NCI-H1436 treated with DMSO at 0.1 percent for 48 hours (cell line): ENCODE measurements around the gene LGI2.
"Not testable (repeated sequence)": the region's sequence is repeated elsewhere in the genome, so short reads cannot be mapped to it uniquely, and the experiment has no call there.

Source experiments
- DNase-seq: peaks from one replicate; lab custom pipeline; 2025; lab: John Stamatoyannopoulos, UW

Gene LGI2

DNA sequence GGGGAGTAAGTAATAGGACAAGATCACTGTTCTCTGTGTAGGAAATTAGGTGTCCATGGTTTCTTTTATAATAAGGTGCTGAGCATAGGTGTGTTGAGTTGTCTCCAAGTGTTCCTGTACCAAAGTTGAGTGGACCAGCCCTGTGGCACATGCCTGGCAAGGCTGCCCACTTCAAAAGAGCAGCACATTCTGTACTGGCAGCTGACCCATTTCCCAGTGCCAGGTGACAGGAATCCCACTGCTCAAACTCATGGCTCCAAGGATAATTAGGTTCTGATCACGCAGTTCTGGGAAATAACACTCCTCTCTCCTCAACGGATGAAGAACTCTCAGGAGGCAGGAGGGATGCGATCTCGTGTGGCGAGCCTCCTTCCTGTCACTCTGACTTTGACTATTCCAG lies 12.8 kb upstream of the LGI2 start:
- DNase-seq, result no peak

DNA sequence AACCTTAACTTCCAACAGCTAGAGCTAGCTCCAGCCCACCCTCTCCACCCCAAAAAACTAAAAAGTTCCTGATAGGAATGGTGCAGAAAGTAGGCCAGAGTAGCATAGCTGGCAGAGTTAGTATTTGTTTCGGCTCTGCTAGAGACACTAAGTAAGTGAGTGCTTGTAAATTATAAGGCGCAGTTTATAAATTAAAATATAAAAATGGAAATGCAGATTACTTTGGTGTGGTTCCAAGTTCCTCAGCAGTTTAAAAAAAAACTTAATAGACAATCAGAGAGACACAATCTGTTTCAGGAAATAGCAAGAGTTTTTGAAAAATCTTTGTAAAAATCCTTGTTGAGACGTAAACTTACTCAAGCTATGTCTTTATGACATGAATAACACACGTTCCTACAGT lies 2.8 kb upstream of the LGI2 start:
- no peak for DNase-seq

- no peak for DNase-seq
Measured at GRCh38 chr4:25032126-25032525, 1.4 kb upstream of the LGI2 start.

- DNase-seq, result no peak
Measured at GRCh38 chr4:25031077-25031621, 403 bp upstream of the LGI2 start.

DNA sequence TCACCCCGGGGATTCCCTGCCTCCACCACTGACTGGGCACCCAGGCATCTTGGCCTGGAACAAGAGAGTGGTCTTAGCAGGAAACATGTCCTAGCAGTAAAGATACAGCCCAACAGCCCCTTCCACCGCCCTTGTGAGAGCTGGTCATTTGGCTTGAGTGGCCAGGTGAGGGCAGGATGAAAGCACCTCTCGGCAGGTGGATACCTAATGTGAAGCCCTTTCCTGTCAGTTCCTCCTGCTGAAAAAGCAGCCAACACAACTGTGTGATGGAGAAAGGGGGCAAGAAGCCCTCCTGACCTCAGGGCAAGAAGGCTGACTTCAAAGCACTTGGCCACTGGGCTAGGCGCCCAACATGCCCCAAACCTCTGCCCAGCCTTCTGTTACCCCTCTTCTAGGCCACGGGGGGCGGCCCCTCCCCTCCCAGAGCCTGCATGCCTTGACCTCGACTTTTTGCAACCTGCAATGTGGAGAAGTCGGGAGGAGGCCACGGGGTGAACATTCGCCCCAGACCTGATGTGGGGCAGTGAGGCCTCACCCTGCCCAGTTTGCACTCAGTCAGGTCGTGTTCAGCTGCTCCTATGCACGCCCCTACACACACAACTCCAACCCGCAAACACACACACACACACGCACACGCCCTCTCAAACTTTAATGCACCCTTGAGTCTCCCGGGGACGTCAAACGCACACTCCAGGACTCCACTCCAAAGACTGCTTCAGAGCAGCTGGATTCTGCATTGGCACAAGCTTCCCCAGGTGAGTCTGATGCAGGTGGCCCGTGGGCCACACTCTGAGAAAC lies 1.1 kb downstream of the LGI2 start:
- DNase-seq, result no peak

DNA sequence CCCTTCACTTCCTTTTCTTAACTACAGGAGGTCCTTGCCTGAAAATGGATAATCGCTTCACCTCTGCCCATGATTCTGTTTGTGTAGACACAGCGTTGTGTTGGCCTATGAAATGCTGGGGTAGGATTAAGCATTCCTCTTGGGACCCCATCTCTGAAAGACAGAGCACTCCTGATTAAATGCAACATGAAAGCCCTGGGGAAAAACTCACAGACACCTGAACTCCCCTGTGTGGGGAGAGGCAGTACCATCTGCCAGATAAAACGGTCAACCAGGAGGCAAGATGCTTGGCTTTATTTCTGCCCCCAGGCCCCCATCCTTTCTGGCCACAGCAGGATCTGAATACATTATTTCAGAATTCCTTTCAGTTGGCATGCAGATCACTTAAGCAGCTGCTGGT lies 1.9 kb downstream of the LGI2 start:
- DNase-seq, result peak; percentile 6

- no peak for DNase-seq
Measured at GRCh38 chr4:25022766-25023165, 8.0 kb downstream of the LGI2 start.

- no peak for DNase-seq
Measured at GRCh38 chr4:25021216-25021615, 9.5 kb downstream of the LGI2 start.

- no peak for DNase-seq
Measured at GRCh38 chr4:25020236-25020635, 10.5 kb downstream of the LGI2 start.

GRCh38 chr4:25019501-25019900 lies 11.2 kb downstream of the LGI2 start:
- no peak for DNase-seq

DNA sequence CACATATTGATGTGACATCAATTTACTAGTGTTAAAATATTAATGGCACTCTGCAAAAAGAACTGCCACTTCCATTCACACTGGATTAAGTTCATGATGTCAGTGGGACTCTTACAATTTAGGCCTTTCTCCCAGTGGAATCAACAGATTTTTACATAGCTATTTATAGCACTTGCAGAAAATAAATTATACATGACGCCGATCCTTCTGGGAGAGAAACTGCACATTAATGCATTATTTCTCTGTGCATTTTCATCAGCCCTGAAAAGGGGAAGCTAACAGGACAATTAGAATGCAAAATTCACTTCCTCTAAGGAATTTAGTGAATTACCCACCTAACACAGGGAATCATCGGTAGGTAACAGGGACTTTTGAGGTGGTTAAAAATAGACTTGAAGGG lies 15.7 kb downstream of the LGI2 start:
- DNase-seq, result no peak

DNA sequence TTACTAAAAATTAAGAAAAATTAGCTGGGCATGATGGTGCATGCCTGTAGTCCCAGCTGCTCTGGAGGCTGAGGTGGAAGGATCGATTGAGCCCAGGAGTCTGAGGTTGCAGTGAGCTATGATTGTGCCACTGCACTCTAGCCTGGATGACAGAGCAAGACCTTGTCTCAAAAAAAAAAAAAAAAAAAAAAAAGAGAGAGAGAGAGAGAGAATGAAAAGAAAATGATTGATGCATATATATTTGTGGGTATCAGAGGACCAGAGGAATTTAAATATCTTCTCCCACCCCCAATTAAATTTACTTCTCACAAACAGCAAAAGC lies 16.1 kb downstream of the LGI2 start:
- DNase-seq, result not testable (repeated sequence)

GRCh38 chr4:25013756-25014661 lies 16.7 kb downstream of the LGI2 start:
- DNase-seq, result no peak

- no peak for DNase-seq
Measured at GRCh38 chr4:25012655-25013054, 18.1 kb downstream of the LGI2 start.

- DNase-seq, result peak; percentile 5
Measured at GRCh38 chr4:25011135-25011866, 19.4 kb downstream of the LGI2 start.

GRCh38 chr4:25007598-25007997 lies 23.1 kb downstream of the LGI2 start:
- no peak for DNase-seq

DNA sequence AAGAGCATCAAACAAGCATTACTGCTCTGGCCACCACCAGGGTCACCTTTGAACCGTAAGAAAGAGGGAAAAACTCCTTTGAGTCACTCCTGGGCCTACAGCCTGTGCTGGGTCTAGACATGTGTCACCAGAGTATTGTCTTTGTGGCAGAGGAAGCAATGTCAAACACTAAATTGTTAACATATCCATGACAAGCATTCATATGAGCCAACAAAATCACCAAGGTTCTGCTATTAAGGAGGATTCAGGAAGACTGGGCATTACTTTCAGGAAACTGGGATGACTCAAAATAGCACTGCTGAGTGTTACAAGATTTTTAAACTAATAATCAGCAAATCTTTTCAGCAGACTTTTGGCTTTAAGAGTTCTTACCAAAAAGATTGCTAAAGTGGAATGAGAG lies 28.1 kb downstream of the LGI2 start:
- DNase-seq, result no peak

- DNase-seq, result no peak
Measured at GRCh38 chr4:25001509-25001908, 29.2 kb downstream of the LGI2 start.

DNA sequence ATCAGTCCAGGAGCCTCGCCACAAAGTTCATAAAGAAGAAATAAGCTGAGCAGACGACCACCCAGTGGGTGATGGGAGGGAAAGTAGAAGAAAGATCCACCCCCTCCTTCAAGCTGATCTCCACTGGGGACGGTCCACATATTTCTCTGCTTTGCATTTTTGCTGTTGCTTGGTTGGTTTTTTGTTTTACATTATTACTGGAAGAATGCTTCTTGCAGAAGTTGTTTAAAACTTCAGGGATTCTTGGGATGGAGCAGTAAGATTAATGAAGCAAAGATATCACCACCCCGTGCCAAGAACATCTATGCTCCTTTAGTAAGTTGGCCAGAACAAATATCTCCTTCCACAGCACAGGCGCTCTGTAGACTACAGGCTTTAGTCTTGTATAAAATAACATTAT lies 30.1 kb downstream of the LGI2 start:
- DNase-seq, result no peak

DNA sequence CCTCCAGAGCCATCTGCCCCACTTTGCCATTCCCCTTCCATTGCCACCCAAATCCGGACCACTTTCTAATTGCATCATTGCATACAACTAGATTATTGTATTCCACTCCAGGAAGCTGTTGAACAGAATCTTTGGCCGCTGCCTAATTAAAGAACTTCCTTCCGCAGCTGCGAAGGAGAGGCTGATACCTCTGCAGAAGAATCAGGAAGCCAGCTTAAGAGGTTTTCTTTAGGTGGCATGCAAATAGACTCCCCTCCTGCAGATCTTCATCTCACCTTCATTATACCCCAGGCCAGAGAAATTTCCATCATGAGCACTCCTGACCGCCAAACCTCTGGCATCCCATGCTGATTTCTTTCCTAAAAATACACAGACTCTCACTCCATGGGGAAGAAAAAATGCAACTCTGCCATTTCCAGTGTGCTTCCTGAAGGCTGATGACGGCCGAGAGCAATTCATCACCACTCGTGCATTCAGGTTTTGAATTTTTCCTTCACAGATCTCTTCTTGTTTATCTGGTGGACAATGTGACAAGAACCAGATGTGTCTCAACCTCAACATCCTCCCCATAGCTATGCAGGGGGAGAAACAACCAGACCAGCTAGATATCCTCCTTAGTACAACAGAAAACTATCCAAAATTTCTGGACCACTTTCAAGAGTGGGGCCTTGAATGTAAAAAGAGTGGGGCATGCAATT lies 31.2 kb downstream of the LGI2 start:
- no peak for DNase-seq

DNA sequence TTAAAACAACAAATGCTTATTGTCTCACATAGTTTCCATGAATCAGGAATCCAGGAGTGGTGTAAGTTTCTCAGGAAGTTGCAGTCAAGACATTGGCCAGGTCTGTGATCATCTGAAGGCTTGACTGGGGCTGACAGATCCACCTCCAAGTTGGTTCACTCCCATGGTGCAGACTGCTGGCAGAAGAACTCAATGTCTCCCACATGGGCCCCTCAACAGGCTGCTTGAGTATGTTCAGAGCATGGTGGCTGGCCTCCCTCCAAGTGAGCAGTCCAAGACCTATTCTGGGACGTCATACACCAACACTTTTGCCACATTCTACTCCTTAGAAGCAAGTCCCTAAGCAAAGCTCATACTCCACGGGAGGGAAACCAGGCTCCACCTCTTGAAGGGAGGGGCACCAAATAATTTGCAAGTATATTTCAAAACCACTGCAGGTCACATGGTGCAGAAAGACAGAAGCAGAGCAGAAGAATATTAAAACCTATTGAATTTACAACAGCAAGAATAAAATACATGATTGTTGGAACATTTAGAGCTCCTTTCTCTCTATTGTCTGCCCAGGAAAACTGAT lies 35.3 kb downstream of the LGI2 start:
- no peak for DNase-seq
